ENCODE results near the gene SAA1. TPM values are rescaled to one million over a fixed set of nuclear protein-coding genes. Genes with fewer than 3 reads are reported as not detected.
A peak's percentile ranks its signal among the peaks of the same experiment; 100 is the strongest.
"Not testable (repeated sequence)": the region's sequence is repeated elsewhere in the genome, so short reads cannot be mapped to it uniquely, and the experiment has no call there.

SAA1 gene
- not detected for total RNA-seq

DNA sequence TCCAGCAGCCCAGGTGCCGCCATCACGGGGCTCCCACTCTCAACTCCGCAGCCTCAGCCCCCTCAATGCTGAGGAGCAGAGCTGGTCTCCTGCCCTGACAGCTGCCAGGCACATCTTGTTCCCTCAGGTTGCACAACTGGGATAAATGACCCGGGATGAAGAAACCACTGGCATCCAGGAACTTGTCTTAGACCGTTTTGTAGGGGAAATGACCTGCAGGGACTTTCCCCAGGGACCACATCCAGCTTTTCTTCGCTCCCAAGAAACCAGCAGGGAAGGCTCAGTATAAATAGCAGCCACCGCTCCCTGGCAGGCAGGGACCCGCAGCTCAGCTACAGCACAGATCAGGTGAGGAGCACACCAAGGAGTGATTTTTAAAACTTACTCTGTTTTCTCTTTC is at the start of gene SAA1:
Gene SAA1, plus strand, starts transcription at position 316 of the 400 bp plus-strand sequence. CDS start 624 bp downstream, outside the sequence.
- DNase-seq (ENCODE audit: low read depth in 2 of 3, low spot score in 2 of 3), result no peak

DNA sequence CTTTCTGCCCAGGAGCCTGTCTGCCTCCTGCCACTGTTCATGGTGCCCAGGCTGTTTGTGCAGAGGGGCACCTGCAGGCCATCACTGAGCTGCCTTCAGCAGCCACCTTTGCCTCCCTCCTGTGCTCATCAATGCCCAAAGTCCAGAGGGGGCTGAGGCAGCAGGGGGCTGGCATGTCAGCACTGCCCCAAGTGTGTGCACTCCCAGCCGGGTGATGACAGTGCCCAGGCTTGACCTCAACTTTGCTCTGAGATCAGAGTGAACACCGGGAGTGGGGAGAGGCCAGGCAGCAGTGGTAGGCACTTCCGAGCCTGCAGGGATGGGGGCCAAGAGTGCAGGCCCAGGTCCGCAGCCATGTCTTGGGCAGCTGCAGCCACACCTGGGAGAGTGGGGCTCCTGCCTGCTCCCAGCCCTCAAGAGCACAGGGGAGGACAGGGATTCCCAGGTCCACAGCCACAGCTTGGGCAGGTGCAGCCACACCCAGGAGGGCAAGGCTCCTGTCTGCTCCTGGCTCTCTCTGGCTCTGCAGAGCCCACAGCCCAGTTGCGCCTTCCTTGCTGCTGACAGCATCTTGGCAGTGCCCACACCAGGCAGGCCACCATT is 44.7 kb upstream of the SAA1 start:
- no peak for DNase-seq (ENCODE audit: low read depth in 2 of 3, low spot score in 2 of 3)

DNA sequence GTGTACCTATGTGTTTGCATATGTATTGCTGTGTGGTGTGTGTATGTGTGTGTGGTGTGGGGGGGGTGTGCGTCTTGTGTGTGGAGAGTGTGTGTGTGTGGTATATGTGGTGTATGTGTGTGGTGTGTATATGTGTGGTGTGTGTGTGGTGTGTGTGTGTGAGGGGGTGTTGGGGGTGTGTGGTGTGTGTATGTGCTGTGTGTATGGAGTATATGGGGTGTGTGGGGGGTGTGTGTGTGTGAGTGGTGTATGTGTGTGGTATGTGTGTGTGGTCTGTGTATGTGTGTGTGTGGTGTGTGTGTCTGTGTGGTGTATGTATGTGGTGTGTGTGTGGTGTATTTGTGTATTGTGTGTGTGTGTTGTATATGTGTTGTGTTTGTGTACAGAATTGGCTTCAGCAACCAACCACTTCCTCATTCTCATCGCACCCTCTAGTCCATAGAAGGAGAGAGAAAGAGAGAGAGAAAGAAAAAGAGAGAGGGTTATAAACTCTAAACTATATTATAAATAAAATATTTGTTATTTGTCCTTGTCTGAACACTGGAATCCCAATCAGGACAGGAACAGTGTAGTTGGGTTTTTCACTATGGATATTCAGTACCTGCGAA is 43.1 kb upstream of the SAA1 start:
- DNase-seq (ENCODE audit: low read depth in 2 of 3, low spot score in 2 of 3), result no peak

GRCh38 chr11:18223591-18224387 is 42.3 kb upstream of the SAA1 start:
- no peak for DNase-seq (ENCODE audit: low read depth in 2 of 3, low spot score in 2 of 3)

DNA sequence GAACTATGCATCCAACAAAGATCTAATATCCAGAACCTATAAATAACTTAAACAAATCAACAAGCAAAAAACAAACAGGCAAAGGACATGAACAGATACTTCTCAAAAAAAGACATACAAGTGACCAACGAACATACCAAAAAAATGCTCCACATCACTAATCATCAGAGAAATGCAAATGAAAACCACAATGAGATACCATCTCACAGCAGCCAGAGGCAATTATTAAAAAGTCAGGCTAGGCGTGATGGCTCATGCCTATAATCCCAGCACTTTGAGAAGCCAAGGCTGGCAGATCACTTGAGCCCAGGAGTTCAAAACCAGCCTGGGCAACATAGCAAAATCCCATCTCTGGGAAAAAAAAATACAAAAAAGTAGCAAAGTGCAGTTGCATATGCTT is 40.2 kb upstream of the SAA1 start:
- DNase-seq (ENCODE audit: low read depth in 2 of 3, low spot score in 2 of 3), result no peak

- DNase-seq (ENCODE audit: low read depth in 2 of 3, low spot score in 2 of 3), result no peak
These were observed 36.6 kb upstream of the SAA1 start for GRCh38 chr11:18229501-18229900.

GRCh38 chr11:18230859-18231258 is 35.2 kb upstream of the SAA1 start:
- DNase-seq (ENCODE audit: low read depth in 2 of 3, low spot score in 2 of 3), result no peak

DNA sequence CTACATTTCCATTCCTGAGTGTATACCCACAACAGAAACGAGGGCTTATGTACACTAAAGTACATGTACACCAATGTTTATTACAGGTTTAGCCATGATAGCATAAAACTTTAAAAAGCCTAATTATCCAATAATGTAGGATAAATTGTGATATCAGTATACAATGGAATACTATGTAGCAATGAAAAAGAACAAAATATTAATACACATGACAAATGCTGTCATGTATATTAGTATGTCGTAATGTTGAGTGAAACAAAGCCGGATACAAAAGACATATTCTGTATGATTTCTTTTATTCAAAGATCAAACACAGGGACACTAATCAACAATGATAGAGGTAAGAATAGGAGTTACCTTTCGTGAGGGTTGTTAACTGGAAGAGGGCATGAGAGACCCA is 32.2 kb upstream of the SAA1 start:
- no peak for DNase-seq (ENCODE audit: low read depth in 2 of 3, low spot score in 2 of 3)

DNA sequence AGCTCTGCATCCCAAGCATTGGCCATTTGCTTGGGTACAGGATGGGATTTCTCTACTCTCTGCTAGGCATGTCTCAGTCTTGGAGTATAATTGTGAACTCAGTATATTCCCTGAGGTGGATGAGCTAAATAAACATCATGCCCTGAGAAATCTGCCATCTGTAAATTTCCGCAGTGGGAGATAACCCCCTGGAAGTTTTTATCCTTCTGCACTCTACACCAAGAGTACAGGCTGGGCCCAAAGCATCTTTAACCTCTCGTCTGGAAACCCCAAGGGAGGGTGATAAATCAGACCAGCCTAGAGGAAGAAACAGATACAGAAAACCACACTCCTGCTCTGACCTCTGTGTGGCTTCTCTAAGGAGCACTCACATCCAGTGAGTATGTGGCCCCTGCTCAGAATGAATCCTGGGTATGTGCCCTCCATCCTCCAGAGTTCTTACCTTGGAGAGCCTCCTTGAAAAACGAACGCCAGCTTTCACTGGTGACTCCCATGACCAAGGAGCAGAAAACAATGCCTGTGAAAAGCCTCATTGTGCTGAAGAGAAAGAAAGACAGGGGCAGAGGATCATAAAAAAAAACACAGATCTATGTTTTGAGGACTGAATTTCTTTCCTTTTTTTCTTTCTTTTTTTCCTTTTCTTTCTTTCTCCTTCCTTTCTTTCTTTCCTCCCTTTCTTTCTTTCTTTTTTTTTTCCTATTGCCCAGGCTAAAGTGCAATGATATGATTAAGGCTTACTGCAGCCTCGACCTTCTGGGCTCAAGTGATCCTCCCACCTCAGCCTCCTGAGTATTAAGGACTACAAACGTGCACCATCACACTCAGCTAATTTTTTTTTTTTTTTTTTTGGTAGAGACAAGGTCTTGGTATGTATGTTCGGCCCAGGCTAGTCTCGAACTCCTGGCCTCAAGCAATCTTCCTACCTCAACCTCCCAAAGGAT is 30.4 kb upstream of the SAA1 start:
- DNase-seq (ENCODE audit: low read depth in 2 of 3, low spot score in 2 of 3), result no peak

GRCh38 chr11:18236664-18237356 is 29.3 kb upstream of the SAA1 start, which contains the start of gene SAA4:
TSS of gene SAA4 (minus strand) at chr11:18236802. CDS start at chr11:18235926, 876 bp downstream.
- no peak for DNase-seq (ENCODE audit: low read depth in 2 of 3, low spot score in 2 of 3)

DNA sequence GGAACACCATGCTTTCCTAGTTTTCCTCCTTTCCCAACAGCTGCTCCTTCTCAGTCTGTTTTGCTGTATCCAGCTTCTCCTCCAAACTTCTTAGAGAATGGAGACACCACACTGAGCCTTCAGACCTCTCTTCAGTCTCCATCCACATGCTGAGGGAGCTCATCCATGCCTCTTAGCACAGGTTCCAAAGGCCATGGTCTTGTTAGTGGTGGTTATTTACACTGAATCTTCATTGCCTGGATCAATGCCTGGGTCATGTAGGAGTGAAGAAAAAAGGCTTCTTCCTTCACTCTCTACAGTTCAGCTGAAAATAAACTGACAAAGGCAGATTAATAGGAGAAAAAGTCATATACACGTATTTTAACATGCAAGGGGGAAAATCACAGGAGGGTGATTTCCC is 26.4 kb upstream of the SAA1 start:
- DNase-seq (ENCODE audit: low read depth in 2 of 3, low spot score in 2 of 3), result no peak

- DNase-seq (ENCODE audit: low read depth in 2 of 3, low spot score in 2 of 3), result peak; percentile 37 to 68 (median 41)
These were observed 22.2 kb upstream of the SAA1 start for GRCh38 chr11:18243783-18244362.

- DNase-seq (ENCODE audit: low read depth in 2 of 3, low spot score in 2 of 3), result no peak
These were observed 20.7 kb upstream of the SAA1 start for GRCh38 chr11:18245396-18245795.

GRCh38 chr11:18246379-18247190 is 19.5 kb upstream of the SAA1 start:
- peak in 1 of 3 donors; percentile 3 for DNase-seq (ENCODE audit: low read depth in 2 of 3, low spot score in 2 of 3)

- not testable (repeated sequence) for DNase-seq (ENCODE audit: low read depth in 2 of 3, low spot score in 2 of 3)
These were observed 18.9 kb upstream of the SAA1 start for GRCh38 chr11:18247191-18247581.

DNA sequence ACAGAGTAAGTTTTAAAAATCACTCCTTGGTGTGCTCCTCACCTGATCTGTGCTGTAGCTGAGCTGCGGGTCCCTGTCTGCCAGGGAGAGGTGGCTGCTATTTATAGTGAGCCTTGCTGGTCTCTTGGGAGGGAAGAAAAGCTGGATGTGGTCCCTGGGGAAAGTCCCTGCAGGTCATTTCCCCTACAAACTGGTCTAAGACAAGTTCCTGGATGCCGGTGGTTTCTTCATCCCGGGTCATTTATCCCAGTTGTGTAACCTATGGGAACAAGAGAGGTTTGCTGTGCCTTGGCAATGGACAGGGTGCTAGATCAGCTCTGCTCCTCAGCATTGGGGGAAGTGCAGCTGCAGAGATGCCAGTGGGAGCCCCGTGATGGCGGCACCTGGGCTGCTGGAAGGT is 17.5 kb upstream of the SAA1 start, which contains the start of gene SAA2:
Gene SAA2, minus strand, starts transcription at position 108 of the 400 bp plus-strand sequence. CDS start 657 bp downstream, outside the sequence.
- no peak for DNase-seq (ENCODE audit: low read depth in 2 of 3, low spot score in 2 of 3)

DNA sequence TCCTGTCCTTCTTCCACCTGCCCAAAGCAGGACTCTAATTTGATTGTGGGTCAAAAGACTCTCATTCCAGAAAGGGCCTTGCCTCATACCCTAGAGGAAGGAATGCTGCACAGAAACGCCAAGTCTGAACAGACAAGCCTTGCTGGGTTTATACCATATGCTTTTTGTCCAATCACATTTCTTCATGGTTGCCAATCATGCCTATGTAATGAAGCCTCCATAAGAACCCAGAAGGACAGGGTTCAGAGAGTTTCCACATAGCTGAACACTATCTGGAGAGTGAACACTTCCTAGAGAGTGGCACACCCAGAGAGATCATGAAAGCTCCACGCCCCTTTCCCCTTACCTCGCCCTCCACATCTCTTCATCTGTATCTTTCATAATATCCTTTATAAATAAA is 12.8 kb upstream of the SAA1 start:
- DNase-seq (ENCODE audit: low read depth in 2 of 3, low spot score in 2 of 3), result no peak

DNA sequence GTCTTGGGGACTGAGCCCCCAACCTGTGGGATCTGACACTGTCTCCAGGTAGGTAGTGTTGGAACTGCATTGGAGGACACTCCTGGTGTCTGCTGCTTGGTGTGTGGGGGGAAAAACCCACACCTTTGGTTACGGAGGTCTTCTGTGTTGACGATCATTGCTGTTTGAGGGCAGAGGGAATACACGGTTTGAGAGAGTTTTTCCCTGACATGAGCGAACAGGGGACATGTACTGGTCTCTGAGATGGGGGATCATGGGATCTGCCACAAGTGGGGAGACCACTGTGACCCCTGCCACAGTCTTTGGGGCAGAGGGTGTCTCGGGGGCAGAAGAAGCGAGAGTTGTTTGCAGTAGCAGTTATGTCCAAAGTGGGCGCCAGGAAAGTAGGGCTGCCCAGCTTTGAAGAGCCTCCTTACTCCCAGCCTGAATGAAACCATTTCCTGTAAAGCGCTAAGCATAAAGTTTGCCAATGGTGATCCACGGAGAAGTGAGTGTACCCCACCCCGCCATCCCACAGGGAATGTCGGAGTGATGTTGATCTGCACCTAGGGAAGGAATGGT is 12.2 kb upstream of the SAA1 start:
- DNase-seq (ENCODE audit: low read depth in 2 of 3, low spot score in 2 of 3), result no peak
